LNCAP (cell line): ENCODE data around the gene ACOT11.

ENCODE experiments used
- TF ChIP-seq, protein P1 (sequence below): fragments of 450-650 bp; IDR thresholded peaks from 2 replicates; pipeline ENCODE4 v1.5.1; 2017; ENCODE audit warnings: mild to moderate bottlenecking

ACOT11 gene

DNA sequence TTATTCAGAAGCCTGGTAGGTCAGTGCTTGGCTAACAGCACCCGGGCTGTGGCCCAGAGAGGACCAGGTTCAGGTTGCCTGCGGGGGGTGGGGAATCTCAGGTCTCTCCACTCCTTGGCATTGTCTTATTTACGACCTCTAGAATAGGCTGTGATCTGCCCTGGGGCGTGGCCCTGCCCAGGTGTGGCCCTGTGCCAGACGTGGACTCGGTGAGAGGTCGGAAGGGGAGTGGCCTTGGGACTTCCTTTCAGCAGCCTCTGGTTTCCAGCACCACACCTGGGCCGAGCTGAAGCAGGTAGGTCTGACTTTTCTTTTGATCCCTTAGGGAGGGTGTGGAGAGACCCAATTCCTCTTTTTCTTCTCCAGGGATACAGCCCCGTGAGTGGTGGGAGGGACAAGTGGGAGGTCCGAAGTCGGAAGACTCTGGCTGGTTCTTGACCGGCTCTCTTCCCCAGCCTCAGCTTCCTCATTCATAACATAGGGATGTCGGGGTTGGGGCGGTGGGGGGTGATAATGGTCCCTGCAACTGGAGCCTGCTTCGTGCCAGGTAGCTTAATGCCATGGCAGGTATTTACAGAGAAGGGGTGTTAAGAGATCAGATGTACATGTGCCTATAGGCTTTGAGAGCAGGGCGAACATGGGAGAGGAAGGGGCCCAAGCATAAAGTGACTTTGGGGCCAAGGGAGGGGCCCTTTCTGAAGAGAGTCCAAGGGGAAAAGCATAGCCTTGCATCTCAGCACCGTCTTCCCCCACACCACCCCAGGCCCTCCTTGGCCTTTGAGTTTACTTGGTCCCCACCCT is 16.5 kb downstream of the ACOT11 start:
- TF ChIP-seq, protein P1, sequence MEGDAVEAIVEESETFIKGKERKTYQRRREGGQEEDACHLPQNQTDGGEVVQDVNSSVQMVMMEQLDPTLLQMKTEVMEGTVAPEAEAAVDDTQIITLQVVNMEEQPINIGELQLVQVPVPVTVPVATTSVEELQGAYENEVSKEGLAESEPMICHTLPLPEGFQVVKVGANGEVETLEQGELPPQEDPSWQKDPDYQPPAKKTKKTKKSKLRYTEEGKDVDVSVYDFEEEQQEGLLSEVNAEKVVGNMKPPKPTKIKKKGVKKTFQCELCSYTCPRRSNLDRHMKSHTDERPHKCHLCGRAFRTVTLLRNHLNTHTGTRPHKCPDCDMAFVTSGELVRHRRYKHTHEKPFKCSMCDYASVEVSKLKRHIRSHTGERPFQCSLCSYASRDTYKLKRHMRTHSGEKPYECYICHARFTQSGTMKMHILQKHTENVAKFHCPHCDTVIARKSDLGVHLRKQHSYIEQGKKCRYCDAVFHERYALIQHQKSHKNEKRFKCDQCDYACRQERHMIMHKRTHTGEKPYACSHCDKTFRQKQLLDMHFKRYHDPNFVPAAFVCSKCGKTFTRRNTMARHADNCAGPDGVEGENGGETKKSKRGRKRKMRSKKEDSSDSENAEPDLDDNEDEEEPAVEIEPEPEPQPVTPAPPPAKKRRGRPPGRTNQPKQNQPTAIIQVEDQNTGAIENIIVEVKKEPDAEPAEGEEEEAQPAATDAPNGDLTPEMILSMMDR = no peak

DNA sequence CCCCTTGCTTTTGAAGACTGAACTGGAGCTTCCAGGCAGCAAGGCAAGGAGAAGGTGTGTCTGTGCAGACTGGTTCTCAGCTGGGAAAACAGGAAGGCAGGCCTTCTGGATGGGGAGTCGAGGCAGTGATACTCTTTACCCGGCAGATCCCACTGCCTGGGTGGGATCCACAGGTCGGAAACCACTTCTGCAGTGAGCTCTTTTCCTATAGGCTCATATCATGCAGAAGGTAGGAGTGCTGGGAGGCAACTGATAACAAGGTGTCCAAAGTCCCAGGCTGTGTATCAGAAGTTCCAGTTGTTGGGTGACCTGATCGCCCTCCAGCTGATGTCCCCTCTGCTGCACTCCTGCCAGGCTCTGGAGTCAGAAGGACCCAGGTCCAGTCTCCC is 17.1 kb downstream of the ACOT11 start:
- TF ChIP-seq, protein P1 = no peak

GRCh38 chr1:54566438-54567141 is 18.6 kb downstream of the ACOT11 start:
- TF ChIP-seq, protein P1 = no peak

DNA sequence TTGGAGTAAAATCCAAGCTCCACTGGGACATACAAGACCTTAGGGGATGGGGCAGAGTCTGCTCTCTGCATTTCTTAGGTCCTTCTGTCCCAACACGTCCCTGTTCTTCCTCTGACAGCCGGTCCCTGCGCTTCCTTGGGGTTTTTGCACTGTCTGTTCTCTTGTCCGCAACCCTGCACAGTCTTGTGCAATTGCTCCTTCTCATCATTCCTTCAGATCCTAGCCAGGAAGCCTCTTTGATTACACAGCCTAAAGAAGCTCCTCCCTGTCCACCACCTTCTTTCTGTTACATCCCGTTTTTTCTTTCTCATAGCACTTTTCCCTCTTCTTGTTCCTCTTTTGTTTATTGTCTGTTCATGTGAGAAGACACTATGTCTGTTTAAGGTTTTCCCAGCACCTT is 19.9 kb downstream of the ACOT11 start:
- TF ChIP-seq, protein P1 = no peak

DNA sequence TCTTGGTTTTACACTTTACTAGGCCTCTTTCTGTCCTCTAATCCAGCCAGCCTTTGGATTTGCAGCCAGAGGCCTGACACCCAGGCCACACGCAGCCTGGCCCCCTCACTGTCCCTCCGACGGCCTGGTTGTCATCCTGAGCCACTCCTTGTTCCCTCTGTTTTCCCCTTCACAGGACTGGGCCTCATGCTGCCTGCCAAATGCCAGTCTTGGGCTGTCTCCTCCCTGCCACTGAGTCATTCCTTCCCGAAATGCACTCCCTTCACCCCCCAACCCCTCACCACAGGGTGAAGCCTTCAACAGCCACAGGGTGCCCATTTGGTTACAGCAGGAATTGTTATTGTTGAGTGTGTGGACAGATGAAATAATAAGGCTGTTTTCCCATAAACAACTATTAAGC is 21.3 kb downstream of the ACOT11 start:
- TF ChIP-seq, protein P1 = no peak

DNA sequence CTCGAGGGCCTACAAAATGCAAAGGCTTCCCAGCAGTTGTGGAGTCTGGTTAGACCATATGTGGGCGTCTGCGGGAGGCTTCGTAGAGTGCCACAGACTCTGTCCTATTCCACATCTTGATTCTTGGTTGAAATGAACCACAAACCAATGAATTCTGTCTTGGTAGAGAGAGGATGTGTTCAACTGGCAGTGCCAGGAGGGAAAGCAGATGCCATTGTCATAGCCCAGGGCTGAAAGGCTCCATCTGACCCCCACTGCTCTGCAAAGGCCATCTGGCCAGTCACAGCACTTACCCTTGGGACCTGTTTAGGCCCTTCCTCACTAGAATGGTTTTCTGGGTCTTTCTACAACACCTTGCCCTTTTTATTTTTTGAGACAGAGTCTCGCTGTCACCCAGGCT is 22.1 kb downstream of the ACOT11 start:
- TF ChIP-seq, protein P1 = no peak

DNA sequence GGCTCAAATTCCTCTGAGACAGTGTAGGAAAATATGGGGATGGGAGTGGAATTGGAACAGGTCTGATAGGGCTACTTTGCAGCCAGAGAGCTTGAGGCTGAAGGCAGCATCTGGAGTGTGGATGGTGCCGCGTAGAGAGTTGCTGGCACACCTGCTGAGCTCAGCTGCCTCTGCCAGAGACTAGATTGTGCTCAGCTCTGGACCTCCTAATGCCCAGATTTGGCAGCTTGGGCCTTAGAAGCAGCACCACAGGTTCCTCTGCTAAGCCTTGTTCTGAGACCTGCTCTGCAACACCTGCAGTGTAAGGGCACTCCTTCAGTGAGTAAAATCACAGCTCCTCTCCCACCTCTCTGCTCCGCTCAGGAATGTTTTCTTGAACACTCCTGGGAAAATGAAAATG is 23.3 kb downstream of the ACOT11 start:
- TF ChIP-seq, protein P1 = no peak
